HG03378 (cell line): ENCODE data around the gene DOCK8.

Source experiments
- ATAC-seq: cut with Tn5 transposase; IDR thresholded peaks from one replicate; pipeline ENCODE4 v1.9.1; 2021; ENCODE audit warnings: mild to moderate bottlenecking, moderate library complexity; ENCODE audit not compliant: unreplicated experiment

The DOCK8 gene

GRCh38 chr9:304106-304505, 89.4 kb downstream of the DOCK8 start:
- ATAC-seq = no peak

- ATAC-seq = no peak
Measured at GRCh38 chr9:304519-305185, 90.0 kb downstream of the DOCK8 start.

GRCh38 chr9:306907-307306, 92.2 kb downstream of the DOCK8 start:
- no peak for ATAC-seq

DNA sequence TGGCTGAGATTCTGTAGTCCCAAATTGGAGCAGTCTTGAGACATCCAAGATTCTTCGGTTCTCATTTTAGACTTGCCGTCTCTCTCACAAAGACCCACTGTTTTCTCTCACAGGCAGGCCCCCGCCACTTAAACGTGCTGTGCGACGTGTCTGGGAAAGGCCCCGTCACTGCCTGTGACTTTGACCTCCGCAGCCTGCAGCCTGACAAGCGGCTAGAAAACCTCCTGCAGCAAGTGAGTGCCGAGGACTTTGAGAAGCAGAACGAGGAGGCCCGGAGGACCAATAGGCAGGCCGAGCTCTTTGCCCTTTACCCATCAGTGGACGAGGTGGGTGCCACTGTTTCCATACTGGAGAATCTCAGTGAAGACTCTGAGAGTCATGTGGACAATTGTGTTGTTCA, 97.2 kb downstream of the DOCK8 start:
- ATAC-seq = no peak

- ATAC-seq = no peak
Measured at GRCh38 chr9:312596-313320, 98.1 kb downstream of the DOCK8 start.

GRCh38 chr9:316382-316965, 101.8 kb downstream of the DOCK8 start:
- no peak for ATAC-seq

DNA sequence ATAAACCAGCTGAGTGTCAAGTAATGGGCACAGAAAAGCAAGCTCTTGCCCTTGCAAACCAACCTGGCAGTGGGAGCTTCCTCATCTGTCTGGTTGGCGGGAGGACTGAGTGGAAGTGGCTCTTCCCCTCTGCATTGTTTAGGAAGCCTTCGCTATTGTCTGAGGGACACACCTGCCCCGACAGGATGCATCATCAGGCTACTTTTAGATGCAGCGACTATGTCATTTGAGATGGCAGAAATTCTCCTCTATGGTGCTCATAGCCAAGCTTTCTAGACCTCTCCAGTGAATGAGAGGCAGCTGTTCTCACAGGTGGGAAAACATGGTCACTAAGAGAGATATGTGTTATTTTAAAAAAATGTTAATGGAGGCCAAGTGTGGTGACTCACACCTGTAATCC, 104.0 kb downstream of the DOCK8 start:
- ATAC-seq = no peak

DNA sequence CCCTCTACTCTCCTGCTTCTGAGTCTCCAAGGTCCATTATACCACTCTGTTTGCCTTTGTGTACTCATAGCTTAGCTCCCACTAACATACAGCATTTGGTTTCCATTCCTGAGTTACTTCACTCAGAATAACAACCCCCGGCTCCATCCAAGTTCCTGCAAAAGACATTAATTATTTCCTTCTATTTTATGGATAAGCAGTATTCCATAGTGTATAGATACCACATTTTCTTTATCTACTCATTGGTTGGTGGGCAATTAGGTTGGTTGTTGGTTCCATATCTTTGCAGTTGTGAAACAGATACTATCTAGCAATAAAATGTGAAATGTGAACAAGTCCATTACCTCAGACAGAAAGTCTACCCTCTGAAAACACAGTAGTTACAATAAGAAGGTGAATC, 110.3 kb downstream of the DOCK8 start:
- no peak for ATAC-seq

GRCh38 chr9:326667-327066, 112.0 kb downstream of the DOCK8 start:
- no peak for ATAC-seq

- ATAC-seq = no peak
Measured at GRCh38 chr9:328453-328852, 113.8 kb downstream of the DOCK8 start.

- no peak for ATAC-seq
Measured at GRCh38 chr9:331197-331596, 116.5 kb downstream of the DOCK8 start.

DNA sequence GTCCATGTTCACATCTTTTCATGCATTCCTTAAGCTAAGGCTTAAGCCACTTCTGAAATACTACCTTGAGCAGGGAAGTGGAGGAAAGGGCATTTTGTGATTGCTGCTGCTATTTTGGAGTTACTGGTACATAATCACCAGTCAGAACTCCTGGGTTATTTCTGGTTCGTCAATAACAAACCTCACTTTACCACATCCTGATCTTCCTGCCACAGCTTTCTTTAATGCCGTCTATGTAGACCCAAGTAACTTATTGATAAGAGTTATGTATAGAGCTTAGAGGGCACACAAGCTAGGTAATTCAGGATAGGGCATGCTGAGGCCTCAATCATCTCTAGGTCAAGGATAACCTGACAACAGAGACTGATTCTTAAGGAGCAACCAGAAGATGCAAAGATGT, 120.7 kb downstream of the DOCK8 start:
- no peak for ATAC-seq

GRCh38 chr9:336039-336438, 121.4 kb downstream of the DOCK8 start:
- no peak for ATAC-seq

GRCh38 chr9:338602-339001, 123.9 kb downstream of the DOCK8 start:
- ATAC-seq = no peak

- ATAC-seq = no peak
Measured at GRCh38 chr9:341634-342421, 127.2 kb downstream of the DOCK8 start.

GRCh38 chr9:343773-344172, 129.1 kb downstream of the DOCK8 start:
- no peak for ATAC-seq

GRCh38 chr9:346111-346571, 131.5 kb downstream of the DOCK8 start:
- no peak for ATAC-seq

DNA sequence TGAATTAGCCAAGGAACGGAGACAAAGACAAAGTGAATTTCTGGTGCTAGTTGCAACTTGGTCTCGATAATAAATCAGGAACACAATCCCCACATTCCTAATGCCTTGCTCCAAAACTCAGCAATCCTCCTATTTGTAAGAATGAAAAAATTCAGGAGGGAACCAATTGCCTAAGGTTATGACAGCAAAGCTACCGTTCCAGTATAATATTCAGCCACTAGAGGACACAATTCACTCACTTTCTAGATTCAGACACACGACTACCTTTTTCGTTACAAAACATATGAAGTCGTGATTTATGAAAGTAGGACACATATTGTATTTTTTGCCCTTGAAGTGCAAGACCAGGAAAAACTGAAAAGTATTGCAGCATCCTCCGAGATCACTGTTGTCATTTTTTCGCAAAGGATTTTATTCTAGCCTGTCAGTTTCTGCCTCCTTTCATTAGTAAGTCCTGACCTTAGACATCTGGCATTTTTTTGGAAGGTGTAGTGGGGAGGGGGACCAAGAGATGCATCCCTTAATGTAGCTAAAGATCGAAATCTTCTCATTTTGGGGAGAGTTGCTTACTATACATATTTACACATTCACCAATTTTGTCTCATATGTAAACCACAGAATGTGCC, 133.1 kb downstream of the DOCK8 start:
- no peak for ATAC-seq

DNA sequence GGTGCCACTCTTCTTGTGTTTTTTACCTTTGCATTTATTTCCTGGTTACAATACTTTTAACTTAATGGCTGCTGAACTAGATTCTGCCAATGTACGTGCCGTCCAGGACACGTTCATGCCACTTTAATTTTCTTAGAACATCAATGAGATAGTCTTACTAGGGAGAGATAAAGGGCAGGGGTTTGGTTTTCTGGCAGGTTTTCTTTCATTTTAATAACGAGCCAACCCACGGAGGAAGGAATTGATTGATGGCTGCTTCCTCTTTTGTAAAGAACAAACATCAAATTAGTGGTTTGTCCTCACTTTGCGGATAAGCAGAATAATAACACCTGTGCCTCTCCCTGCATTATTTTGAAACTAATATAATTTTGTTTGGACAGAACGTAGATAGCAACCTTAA, 135.7 kb downstream of the DOCK8 start:
- no peak for ATAC-seq

DNA sequence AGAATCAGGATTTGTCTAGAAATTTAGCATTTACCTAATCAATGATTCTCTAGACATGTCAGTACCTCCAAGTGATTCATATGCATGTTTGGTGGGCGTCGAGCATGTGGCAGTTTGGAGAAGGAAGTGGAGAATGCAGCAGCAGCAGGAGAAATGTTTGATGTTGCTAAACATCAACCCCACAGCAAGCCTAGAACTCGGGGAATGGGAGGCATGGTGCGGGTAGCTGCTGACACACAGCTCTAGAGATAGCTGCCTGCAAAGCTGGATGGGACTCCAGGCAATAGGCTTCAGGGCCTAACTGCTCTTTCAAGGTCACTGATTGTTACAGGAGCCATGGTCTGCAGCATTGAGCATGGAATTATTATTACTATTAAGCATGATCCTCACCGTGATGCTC, 137.3 kb downstream of the DOCK8 start:
- no peak for ATAC-seq

DNA sequence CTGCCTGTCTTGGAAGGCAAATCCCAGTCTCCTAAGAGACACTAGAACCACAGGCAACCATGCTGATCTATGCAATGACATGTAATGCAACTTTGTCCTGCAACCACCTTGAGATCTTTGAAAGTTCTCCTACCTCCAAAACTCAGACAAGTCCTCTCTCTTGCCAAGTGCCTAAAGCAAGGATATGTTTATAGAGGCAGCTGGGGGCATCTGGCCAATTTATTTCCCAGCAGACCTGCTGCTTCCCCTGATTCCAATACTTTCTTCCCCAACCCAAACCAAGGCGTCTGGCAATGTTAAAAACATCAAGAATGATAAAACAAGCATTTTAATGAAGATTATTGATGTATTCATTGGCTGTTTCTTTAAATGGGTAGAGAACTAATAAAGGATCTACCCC, 138.4 kb downstream of the DOCK8 start:
- ATAC-seq = no peak
